Stimulated activated CD8-positive, alpha-beta memory T cell treated with anti-CD3 and anti-CD28 coated beads, Interleukin-4, amount 100 ng/mL, for 1 hour (primary cell): Measurements from ENCODE around the gene KRT73.

ENCODE experiments used
- DNase-seq, 2 donors: peaks; one replicate each; pipeline ENCODE4 v3.0.0-alpha.2; 2020; ENCODE audit warnings: low read depth in 2 of 2, low spot score in 1 of 2

The KRT73 gene

DNA sequence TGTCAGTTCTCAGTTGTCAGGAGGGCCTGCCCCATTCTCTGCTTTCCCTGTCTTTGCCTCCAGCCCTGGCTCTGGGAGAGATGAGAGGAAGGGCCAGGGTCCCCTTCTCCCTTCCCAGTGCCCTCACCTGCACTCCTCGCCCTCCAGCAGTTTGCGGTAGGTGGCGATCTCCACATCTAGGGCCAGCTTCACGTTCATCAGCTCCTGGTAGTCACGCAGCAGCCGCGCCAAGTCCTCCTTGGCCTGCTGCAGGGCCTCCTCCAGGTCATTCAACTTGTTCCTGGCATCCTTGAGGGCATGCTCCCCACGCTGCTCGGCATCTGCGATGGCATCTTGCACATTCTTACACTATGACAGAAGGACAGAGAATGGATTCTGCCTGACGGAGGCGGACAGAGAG, 28.3 kb upstream of the KRT73 start:
- DNase-seq: no peak

DNA sequence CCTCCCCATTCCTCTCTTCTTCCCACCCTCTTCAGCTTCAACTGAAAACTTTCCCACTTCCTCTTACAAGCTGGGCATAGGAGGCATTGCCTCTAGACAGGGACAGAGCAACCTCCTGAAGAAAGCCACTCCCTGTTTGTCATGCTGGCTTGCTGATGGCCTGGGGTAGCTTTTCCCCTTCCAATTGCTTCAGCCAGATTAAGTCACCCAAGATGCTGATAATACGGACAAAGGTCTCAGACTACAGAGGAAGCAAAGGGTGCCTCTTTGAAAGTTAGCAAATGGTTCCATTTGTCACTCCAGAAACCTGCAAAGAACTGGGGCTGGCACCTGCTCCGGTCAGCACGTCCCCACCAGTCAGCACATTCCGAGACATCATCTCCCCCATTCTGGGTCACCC, 27.6 kb upstream of the KRT73 start:
- no peak for DNase-seq

DNA sequence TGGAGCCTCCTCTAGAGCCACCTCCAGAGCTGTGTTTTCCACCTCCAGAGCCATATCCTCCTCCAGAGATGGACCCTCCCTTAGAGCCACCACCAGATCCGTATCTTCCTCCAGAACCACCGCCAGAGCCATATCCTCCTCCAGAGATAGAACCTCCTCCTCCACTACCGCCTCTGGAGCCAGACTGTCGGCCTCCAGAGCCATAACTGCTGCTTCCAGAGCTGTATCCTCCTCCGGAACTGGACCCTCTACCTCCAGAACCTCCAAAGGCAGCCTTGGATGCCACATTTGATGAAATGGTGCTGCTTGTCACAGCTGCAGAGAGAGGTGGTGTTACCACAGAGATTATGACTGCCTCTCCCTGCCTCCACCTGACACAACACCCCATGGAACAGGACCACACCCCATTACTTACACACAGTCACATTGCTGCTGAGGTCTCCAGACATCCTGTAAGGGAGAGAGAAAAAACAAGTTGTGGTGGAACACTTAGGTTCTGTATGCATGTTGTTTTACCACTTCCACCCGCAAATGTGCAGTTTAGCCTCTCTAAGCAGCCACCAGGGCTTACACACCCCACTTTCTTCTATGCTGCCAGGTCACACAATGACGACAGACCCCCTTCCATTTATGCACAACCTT, 26.9 kb upstream of the KRT73 start:
- peak in 1 of 2 donors; percentile 21 for DNase-seq

DNA sequence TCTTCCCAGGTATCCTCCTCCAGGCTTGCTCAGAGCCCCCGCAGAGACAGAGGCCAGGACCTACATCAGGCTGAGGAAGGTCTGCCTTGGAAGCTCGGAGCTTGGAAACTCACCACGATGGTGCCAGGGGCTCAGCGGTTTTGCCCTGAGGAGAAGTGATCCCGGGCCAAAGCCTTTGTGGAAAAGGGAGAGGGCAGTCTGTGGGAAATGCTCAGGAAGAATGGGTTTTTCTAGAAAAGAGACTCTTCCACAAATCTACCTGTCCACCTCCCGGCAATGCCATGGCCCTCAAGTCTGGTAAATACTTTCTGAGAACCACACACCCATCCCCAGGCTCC, 25.7 kb upstream of the KRT73 start:
- DNase-seq: no peak

DNA sequence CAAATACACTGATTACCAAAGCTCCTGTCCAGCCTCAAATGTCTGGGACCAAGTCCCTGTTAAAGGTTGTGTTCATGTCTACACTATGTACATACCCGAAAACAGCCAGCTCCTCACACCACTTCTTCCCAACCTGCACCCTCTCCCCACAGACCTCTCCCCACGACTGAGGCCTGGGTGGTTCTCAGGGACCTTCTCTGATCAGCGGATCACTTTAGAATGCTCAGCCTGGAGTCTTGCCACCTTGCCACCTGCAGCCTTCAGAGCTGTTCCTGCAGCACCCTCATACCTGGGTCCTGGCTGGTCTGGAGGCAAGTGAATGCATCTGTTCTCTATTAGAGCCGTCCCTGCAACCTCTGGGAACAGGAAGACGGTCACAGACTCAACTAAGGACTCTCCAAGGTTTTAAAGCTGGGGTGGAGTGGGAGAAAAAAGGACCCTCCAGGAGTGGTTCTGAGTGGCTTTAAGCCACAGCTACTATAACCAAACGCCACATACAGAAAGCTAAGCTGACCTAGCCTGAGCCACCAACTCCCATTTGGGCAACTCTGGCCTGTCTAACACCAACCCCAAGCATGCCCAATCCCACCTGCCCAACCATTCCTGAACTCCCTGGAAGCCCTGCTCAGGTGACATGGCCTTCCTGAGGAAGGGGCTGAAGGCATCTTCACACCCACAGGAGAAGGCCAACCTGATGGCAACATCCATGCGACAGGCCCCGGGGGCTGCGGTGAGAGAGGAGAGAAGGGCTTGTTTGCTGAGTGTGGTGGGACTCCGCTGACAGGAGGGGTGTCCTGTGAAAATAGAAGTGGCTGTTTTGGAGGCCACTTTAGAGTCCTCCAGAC, 25.1 kb upstream of the KRT73 start:
- no peak for DNase-seq

DNA sequence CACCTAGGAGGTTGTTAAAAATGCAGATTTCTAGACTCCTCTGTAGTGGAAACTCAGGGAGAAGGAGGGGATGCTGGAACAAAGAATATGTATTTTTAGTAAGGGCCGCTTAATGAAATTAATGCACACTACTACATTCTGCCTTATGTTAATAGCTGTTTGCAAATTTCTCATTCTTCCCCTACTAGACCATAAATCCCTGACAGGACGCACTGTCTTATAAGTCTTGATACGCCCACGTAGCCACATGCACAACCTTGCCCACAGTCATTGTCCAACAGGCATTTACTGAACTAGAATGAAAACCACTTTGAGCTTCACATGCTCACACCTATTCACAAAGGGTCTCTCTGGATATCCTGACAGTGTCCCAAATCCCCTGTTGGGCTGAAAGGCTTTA, 23.1 kb upstream of the KRT73 start:
- no peak for DNase-seq

DNA sequence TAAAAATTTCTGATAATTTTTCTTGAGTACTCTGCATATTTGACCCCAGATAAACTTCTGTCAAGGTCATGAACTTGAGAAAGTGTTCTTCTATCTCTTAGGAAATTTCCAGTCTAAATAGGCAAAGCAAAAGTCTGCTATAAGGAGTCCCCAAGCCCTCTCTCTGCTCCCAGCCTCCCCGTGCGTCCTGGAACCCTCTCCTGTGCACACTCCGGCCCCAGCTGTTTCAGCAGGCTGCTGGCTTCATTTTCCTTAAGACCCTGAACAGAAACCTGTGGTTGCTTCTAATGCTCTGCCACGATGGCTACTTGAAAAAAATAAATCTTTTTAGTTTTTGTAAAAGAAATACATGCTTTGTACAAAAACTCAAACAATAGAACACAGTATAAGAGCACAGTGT, 18.9 kb upstream of the KRT73 start:
- no peak for DNase-seq

DNA sequence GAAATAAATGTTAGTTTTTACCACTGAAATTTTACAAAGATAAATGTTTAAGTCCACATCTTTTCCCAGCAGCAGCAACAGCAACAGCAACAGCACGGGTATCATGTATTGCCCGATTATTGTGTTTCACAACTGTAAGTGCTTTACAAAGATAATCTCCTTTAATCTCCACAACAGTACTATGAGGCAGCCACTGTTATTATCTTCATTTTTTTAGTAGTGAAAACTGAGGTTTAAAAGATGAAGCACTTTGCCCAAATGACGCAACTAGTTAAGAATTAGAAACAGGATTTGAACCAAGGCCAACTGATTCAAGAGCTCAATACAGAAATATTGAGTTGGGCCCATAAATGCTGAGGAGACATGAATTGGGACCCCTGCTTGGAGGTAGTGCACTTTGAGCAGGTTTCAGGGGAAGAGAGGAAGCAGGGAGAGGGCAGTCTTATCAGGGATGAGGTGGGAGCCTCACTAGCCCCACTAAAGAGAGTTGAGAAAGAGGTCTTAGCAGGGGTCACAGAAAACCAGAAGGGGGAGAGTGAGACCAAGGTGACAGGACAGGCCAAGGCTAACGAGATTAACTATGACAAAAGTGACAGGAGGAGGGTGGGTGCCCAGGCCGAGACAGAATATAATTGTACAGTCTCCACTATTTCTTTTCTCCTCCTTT, 18.4 kb upstream of the KRT73 start:
- no peak for DNase-seq

DNA sequence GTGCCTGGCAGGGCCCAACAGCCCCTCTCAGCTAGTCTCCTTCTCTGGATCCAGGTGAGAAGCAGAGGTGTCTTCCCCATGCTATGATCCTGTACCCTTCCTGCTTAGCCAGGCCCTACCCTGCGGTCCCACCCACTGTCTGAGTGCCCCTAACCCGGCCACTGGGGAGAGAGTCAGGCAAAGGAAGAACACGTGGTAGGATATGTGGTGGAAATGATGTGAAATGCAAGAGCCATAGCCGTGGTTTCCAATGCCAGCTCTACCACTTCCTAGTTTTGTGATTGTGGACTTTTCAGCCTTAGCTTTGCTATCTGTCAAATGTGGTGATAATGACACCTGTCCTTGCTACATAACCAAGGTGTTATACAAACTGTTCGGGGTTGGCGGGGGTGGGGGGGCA, 17.8 kb upstream of the KRT73 start:
- no peak for DNase-seq

DNA sequence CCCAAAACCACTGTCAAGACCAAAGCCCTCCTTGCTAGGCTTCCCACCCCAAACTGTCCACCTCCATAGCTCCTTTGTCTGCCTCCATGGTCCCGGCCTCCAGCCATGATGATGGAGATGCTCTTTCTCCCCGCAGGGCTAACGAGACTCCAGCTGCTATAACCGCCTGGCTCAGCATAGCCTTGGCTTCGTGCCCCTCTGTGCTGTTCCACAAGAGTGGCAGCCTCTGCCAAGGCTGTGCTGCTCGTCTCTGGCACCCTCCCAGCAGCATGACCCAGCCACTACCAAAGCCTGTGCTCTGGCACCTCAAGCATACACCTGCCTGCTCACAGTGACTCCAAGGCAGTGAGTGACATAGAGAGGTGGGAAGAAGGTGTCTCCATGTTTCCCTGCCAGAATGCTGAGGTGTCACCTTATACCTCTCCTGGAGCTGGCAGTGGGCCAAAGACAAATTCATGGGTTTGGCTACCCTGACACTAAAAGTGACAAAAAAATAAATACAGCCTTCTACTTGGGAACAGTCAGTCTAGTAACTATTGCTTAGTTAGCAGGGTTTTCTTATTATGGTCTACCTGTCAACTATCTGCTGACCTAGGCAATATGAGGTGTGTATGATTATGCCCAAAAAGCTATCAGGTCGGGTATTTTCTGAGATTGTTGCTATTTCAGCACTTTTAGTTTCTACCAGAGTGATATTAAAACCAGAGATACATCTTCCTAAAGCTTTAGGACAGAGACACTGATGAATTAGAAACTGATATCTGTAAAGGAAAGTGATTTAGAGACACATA, 16.1 kb upstream of the KRT73 start:
- no peak for DNase-seq

DNA sequence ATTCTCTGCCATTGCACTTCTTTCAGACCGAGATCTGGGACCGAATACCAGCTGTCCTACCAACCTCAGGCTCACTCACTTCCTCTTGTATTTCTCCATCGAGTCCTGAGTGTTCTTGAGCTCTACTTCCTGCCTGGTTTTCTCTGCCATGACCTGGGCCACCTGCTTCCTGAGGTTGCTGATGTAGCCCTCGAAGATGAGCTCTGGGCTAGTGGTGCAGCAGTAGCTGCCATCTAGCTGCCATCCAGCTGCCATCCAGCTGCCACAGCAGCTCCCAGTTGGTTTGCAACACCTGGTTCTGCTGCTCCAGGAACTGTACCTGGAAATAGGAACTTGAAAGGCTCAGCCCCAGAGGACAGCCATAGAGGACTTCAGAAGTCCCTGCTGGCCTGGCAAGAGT, 15.0 kb upstream of the KRT73 start:
- no peak for DNase-seq

DNA sequence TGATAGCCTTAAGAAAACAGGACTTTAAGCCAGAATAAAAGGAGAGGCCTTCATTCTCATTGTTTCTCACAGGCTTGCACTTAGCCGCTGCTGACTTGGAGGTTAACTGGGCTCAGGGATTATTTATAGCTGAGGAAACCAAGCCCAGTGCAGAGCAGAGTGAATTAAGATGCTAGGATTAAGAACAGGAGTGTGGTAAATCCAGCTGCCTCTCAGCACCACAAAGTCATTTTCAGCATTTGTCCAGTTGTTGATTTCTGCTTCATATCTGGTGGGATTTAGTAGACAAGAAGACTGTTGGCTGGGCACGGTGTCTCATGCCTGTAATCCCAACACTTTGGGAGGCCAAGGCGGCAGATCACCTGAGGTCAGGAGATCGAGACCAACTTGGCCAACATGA, 14.3 kb upstream of the KRT73 start:
- DNase-seq: no peak

DNA sequence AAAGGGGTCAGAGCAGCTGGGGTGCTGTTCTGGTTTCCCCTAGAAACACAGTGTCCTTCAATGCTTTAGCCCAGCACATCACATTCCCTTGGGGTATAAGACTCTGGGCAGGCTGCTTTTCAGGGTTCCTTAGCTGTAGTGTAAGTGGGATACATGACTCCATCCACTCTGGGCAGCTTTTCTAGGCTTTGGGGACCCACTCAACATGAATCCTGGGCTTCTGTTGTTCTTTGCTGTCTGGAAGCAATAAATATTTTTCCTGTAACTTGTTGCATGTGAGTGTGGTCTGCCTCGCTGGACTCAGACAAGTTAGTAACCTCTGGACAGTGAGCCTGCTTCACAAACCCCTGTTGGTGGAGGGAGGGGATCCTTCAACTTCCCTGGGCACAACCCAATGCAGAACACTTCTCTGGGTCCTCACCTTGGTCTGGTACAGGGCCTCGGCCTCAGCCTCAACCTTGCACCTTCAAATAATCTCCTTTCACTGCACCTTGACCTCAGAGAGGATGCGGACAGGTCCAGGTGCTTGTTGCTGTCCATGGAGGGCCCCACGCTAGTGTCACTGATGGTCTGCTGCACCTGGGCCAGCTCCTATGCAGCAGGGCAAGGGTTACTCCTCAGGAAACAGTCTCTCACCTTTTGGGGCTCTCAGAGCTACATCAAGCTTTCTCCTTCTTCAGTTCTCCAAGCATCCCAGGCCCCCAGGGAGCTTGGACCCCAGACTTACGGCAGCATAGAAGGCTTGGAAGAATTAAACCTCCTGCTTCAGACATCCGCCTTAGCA, 13.5 kb upstream of the KRT73 start:
- DNase-seq: no peak

DNA sequence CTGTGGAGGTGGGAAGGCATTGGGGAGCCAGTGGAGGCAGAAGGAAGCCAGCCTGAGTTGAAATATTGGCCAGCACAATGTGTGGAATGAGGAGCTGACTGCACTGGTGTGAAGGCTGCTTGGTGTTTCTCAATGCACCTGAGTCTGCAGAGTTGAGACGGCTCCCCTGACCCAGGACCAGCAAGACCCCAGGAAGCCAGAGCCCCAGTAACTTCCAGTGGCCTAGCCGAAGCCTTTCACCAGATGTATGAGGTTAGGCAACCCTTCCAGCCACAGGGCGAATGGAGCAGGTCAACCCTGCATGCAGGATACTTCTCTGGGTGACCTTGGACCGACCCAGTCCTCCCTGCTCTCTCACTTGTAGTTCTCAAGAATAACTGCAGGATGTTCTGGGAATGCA, 12.9 kb upstream of the KRT73 start:
- no peak for DNase-seq

DNA sequence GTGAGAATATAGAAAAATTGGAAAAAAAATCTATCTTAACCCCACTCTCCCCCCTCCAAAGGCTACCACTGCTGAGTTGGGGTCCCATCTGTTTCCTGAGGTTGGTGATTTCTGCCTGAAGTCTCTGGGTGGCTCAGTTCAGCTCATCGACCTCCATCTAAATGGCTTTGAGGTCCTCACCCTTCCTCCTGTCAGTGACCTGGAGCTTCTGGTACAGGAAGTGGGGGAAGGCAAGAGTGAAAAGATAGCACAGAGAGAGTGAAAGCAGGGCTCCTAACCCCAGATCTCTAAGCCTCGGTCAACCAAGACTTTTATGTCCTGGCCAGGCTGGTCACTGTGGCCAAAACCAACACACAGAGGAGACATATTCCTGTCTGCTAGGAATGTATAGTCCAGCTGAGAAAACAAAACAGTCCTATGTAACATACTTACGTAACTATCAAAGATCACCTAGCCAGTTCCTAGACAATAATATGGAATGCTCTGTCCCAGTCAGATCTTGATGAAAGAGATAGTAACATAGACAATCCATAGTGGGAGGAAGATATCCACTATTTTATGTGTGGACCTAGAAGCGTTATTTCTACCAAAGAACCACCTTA, 12.3 kb upstream of the KRT73 start:
- no peak for DNase-seq

DNA sequence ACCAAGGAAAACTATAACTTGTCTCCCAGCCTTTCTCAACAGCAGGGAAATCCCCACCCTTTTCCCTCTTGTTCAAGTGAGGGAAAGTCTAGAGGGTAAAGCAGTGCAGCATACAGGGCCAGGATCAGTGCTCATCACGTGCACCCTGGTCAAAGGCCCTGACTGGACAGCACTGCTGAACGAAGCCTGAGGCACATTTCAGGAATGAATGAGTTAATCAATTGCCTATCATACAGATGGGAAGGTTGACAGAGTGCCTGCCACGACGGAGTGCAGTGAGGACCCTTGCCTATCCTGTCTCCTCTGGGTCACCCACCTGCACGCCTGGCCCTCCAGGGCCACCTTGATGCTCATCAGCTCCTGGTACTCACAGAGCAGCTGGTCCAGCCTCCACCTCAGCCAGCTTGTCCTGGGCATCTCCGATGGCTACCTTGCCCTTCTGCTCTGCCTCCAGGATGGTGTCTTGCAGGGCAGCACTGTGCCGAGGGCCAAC, 11.7 kb upstream of the KRT73 start:
- DNase-seq: no peak

DNA sequence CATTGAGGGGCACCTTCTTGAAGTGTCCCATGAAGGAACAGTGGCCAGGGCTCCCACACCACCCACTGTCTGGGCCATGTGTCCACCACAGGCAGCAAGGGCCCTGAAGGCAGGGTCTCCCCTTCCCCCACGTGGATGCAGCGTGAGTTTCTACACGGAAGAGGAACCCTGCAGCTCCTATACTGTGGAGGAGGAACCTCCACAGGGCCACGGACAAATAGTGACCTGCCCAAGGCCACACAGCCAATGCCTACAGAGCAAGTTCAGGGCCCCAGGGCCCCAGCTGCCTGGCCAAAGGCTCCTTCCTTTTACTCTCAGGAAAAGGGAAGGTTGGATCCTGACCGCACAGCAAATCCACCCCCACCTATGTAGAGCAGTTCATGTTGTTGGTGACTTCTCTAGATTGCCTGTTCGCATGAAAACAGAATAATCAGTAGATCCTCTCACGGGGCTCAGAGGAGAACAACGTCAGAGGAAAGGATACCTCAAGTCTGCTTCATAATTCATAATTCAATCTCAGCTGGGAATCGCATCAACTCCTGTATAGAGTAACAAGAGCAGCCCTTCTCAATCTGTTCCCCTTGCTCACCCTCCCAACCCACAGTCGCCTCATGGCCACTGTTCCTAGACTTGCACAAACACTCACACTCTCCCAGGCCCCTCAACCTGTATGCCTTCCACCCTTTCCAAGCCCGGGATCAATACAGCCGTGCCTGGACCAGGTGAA, 11.1 kb upstream of the KRT73 start:
- DNase-seq: no peak

DNA sequence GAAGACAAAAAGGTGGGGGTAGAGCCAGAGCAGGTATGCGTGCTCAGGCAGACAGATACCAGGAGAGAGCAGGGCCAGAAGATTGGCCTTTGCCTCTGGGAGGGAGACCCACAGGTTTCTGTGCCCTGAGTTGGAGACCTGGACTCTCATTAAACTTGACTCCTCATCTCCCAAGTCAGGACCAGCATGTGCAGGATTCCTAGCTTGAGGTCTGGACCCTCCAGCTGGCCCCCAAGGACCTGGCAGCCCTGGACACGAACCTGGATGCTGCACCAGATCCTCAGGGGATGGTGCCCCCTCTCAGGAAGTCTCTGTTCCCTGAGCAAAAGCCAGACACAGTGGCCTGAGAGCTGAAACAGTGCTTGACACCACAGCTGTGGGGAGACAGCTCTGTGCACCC, 10.5 kb upstream of the KRT73 start:
- DNase-seq: no peak

DNA sequence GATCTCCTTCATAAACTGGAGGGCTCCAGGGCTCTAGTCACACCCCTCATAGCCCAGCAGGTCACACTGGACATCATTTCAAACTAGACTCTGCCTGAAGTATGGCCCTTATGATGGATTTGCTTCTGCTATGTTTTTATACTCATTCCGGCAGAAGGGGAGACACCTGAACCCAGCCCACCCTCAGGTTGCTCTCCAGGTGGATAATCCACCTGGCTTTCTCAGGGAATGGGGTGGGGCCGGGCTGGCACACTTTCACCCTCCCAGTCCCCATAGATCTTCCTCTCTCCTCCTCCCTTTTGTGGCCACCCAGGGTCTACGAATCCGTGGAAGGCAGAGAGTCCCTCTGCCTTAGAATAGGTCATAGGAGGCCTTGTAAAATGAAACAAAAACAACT, 9.8 kb upstream of the KRT73 start:
- DNase-seq: no peak
